ENCODE results near the gene INTS1.

GRCh38 chr7:1473864-1474512 lies 30.2 kb downstream of the INTS1 start:
- TF ChIP-seq CTCF (IDR thresholded peaks at IDR 0.05; ENCODE audit: low read length) = peak; percentile 85
- TF ChIP-seq EZH2 (IDR thresholded peaks at IDR 0.05; ENCODE audit: borderline replicate concordance, low read length) = no peak

Data from OCI-LY1 (cell line).